Measurements from ENCODE around the gene KCNT1. TPM values are rescaled to one million over a fixed set of nuclear protein-coding genes. Genes with fewer than 3 reads are reported as not detected.

KCNT1 gene
- total and polyA plus RNA-seq, 9 donors: 0.83 to 12.0 (median 3.7) TPM

DNA sequence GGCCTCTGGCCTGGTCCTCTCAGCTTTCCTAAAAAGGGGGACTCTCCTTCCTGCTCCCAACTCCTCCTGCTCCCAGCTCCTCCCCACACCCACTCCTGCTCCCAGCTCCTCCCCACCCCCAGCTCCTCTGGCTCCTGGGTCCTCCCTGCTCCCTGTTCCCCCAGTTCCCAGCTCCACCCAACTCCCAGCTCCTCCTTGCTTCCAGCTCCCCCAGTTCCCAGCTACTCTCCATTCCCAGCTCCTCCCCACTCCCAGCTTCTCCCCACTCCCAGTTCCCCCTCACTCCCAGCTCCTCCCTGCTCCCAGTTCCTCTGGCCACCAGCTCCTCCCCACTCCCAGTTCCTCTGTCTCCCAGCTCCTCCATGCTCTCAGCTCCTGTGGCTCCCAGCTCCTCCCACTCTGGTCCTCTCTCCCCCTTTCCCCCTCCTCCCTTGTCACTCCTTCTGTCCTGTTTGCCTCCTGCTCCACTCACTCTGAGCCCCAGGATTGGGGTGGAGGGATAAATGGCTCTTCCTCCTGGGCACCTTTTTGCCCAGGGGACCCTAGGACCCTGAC, 75.7 kb downstream of the KCNT1 start:
- Histone ChIP-seq H3K4me1 (ENCODE audit: insufficient read depth) (no peaks in the 10 kb centered on the region), H3K36me3 (no peaks in the 10 kb centered on the region), H3K27ac (no peak overlapping the region), H3K27me3 (no peaks in the 10 kb centered on the region), H3K4me3 (no peak overlapping the region), H3K9me3 (no peaks in the 10 kb centered on the region)
- DNase-seq: no peak
- no peak for TF ChIP-seq POLR2A (IDR thresholded peaks at IDR 0.05)
- TF ChIP-seq, protein P1, sequence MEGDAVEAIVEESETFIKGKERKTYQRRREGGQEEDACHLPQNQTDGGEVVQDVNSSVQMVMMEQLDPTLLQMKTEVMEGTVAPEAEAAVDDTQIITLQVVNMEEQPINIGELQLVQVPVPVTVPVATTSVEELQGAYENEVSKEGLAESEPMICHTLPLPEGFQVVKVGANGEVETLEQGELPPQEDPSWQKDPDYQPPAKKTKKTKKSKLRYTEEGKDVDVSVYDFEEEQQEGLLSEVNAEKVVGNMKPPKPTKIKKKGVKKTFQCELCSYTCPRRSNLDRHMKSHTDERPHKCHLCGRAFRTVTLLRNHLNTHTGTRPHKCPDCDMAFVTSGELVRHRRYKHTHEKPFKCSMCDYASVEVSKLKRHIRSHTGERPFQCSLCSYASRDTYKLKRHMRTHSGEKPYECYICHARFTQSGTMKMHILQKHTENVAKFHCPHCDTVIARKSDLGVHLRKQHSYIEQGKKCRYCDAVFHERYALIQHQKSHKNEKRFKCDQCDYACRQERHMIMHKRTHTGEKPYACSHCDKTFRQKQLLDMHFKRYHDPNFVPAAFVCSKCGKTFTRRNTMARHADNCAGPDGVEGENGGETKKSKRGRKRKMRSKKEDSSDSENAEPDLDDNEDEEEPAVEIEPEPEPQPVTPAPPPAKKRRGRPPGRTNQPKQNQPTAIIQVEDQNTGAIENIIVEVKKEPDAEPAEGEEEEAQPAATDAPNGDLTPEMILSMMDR (IDR thresholded peaks at IDR 0.05): no peak
- TF ChIP-seq EP300 (IDR thresholded peaks at IDR 0.05): no peak
- intact Hi-C loops (cut with DNase I): no loop called here

DNA sequence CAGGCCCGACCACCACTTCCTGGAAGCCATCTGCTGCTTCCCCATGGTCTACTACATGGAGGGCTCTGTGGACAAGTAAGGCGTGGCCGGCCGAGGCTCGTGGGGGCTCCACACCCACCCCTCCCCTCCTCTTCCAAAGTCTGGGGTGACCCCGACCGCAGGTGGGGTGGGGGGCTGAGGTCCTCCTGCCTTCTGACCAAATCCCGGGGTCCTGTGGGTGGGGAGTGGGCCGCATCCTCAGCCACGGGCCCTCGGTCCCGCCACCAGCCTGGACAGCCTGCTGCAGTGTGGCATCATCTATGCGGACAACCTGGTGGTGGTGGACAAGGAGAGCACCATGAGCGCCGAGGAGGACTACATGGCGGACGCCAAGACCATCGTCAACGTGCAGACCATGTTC, 76.4 kb downstream of the KCNT1 start:
- Histone ChIP-seq H3K36me3 (no peaks in the 10 kb centered on the region), H3K27ac (no peak overlapping the region), H3K4me1 (ENCODE audit: insufficient read depth) (no peaks in the 10 kb centered on the region), H3K27me3 (no peaks in the 10 kb centered on the region), H3K4me3 (no peak overlapping the region), H3K9me3 (no peaks in the 10 kb centered on the region)
- TF ChIP-seq, protein P1 (IDR thresholded peaks at IDR 0.05): no peak
- TF ChIP-seq POLR2A (IDR thresholded peaks at IDR 0.05) (no peak), EP300 (IDR thresholded peaks at IDR 0.05) (no peak)
- no peak for DNase-seq
- intact Hi-C loops (cut with DNase I): no loop called here
- 94 to 95% (median 94%) methylated on average over 19 of the region's 19 CpGs for WGBS, 3 donors

DNA sequence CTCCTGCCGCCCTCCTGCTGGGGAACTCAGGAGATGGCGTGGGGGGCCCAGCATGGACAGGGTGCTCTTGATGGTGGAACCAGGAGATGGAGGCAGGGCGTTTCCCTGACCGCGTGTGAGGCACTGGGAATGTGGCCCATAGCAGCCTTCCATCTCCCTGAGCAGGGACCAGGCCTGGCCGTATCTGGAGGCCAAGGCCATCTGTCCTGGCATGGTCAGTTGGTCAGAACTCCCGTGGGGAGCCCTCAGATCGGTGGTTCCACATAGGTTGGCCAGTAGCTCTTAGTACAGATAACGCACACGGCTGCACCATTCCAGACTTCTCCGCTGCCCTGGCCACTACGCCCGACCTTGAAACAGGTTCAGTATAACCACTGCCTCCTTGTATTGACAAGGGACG, 77.6 kb downstream of the KCNT1 start:
- TF ChIP-seq EP300 (IDR thresholded peaks at IDR 0.05) (no peak), POLR2A (IDR thresholded peaks at IDR 0.05) (no peak)
- TF ChIP-seq, protein P1 (IDR thresholded peaks at IDR 0.05): no peak
- no peak for DNase-seq
- no peak overlapping the region for H3K4me3 ChIP-seq
- no peak overlapping the region for H3K27ac ChIP-seq
- no peaks in the 10 kb centered on the region for H3K36me3 ChIP-seq
- no peaks in the 10 kb centered on the region for H3K9me3 ChIP-seq
- H3K27me3 ChIP-seq: no peaks in the 10 kb centered on the region
- no peaks in the 10 kb centered on the region for H3K4me1 ChIP-seq (ENCODE audit: insufficient read depth)
- intact Hi-C loops (cut with DNase I): loop anchor here in 1 of 4 donors (1.0 kb wide), 1 partner anchor 19 kb away; no protein-coding TSS in a partner anchor
- 61 to 77% (median 76%) methylated on average over 14 of the region's 14 CpGs for WGBS, 3 donors

DNA sequence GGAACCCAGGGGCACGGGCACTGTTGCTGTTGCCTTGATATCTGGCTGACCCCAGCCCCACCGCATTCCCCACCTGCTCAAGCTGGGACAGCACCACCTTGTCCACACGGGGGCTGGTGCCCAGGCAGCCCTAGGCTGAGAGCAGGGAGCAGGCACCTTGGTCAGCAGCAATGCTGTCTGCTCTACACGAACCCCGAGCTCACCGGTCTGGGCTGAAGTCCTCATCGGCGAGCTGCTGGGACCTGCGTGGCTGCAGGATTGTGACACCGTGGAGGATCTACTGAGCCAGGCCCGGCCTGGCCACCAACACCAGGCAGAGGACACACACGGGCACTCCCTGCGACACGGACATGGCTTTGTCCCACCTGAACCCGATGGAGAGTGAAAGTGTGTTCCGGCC, 78.1 kb downstream of the KCNT1 start:
- Histone ChIP-seq H3K4me1 (ENCODE audit: insufficient read depth) (no peaks in the 10 kb centered on the region), H3K9me3 (no peaks in the 10 kb centered on the region), H3K4me3 (no peak overlapping the region), H3K27ac (no peak overlapping the region), H3K27me3 (no peaks in the 10 kb centered on the region), H3K36me3 (no peaks in the 10 kb centered on the region)
- intact Hi-C loops (cut with DNase I): no loop called here
- 85 to 90% (median 86%) methylated on average over 16 of the region's 16 CpGs for WGBS, 3 donors
- TF ChIP-seq EP300 (IDR thresholded peaks at IDR 0.05): no peak
- no peak for TF ChIP-seq POLR2A (IDR thresholded peaks at IDR 0.05)
- TF ChIP-seq, protein P1 (IDR thresholded peaks at IDR 0.05): no peak
- no peak for DNase-seq
